K562 (cell line): ENCODE measurements around the gene CCDC97. TPM values are rescaled to one million over a fixed set of nuclear protein-coding genes. Genes with fewer than 3 reads are reported as not detected.

Experiments used
- BRF1 ChIP-seq: IDR thresholded peaks from 3 replicates; pipeline ENCODE4 v1.6.1; 2011; ENCODE audit warnings: borderline replicate concordance, mild to moderate bottlenecking; ENCODE audit not compliant: insufficient read length; ENCODE audit errors: extremely low read depth
- C11orf30 ChIP-seq: fragments of 450-650 bp; IDR thresholded peaks from 2 replicates; pipeline ENCODE4 v1.6.1; 2016; ENCODE audit warnings: low read depth, mild to moderate bottlenecking
- CBFA2T3 ChIP-seq: fragments of 450-650 bp; IDR thresholded peaks from 2 replicates; pipeline ENCODE4 v1.6.1; 2017
- CTCF ChIP-seq, 3 experiments: IDR thresholded peaks in 2 of 3; conservative IDR thresholded peaks in 1 of 3; 2 replicates each; pipeline ENCODE4 v1.5.1; 2011 to 2012; ENCODE audit warnings: low read length in 3 of 3, mild to moderate bottlenecking in 3 of 3, control low read depth in 2 of 3, improper control_type of control experiment in 1 of 3, inconsistent platforms in 1 of 3, low read depth in 1 of 3, mixed read lengths in 1 of 3, moderate library complexity in 1 of 3; ENCODE audit not compliant: insufficient read depth in 2 of 3
- FOXJ2 ChIP-seq: fragments of 200-800 bp; sonication (Bioruptor generic); IDR thresholded peaks from 2 replicates; pipeline ENCODE4 v1.6.1; 2016; ENCODE audit warnings: missing genetic modification characterization, missing compliant biosample characterization
- FOXK2 ChIP-seq, 2 experiments: fragments of 450-650 bp; IDR thresholded peaks in 1 of 2; conservative IDR thresholded peaks in 1 of 2; 2 replicates each; pipeline ENCODE4 v1.6.1; 2016; ENCODE audit warnings: low read depth in 2 of 2, mild to moderate bottlenecking in 1 of 2
- IRF1 ChIP-seq: sonication (generic); formaldehyde crosslinking; IDR thresholded peaks from 2 replicates; pipeline ENCODE4 v1.8.0; 2022; ENCODE audit warnings: missing genetic modification reagents, mild to moderate bottlenecking, borderline replicate concordance
- MBD1 ChIP-seq: fragments of 250-450 bp; sonication (Bioruptor Pico); IDR thresholded peaks from 2 replicates; pipeline ENCODE4 v1.8.0; 2022; ENCODE audit warnings: inconsistent platforms
- RB1 ChIP-seq: fragments of 450-650 bp; IDR thresholded peaks from 2 replicates; pipeline ENCODE4 v1.6.1; 2017; ENCODE audit warnings: low read depth, mild to moderate bottlenecking
- SP2 ChIP-seq: IDR thresholded peaks from 2 replicates; pipeline ENCODE4 v1.6.1; 2011; ENCODE audit warnings: mild to moderate bottlenecking, low read depth, low read length, moderate library complexity; ENCODE audit not compliant: poor library complexity, severe bottlenecking; ENCODE audit errors: extremely low read depth
- SRSF7 ChIP-seq: fragments of 200-400 bp; formaldehyde crosslinking; optimal IDR thresholded peaks from 2 replicates; pipeline ENCODE3; 2017; ENCODE audit warnings: mild to moderate bottlenecking, low read depth, low read length
- ZNF445 ChIP-seq: fragments of 250-450 bp; sonication (Bioruptor Pico); IDR thresholded peaks from 2 replicates; pipeline ENCODE4 v1.4.0; 2020; ENCODE audit warnings: low read depth, mild to moderate bottlenecking, moderate library complexity
- ZNF583 ChIP-seq: fragments of 250-450 bp; sonication (Bioruptor Pico); IDR thresholded peaks from 2 replicates; pipeline ENCODE4 v1.4.0; 2020
- polyA plus RNA-seq, 8 experiments: library from polyadenylated mRNA; depleted of rRNA in 4 of 8; stranded (reverse) in 5 of 8; unstranded in 3 of 8; fragments of >200 nt; fragmentation: Nextera tagmentation in 2 of 8; fragmentation: Illumina TruSeq in 1 of 8; extraction: Ambion mirVana in 2 of 8; extraction: Trizol in 1 of 8; gene quantifications; 2 replicates each; pipeline versions ENCODE4 v1.2.1 to v1.2.3, GENCODE V29; 2011 to 2014; ENCODE audit warnings: inconsistent platforms in 1 of 8, missing spikeins in 1 of 8
- total RNA-seq, 7 experiments: library from RNA; depleted of rRNA in 6 of 7; stranded (reverse); fragments of >200 nt in 6 of 7; fragmentation: Illumina TruSeq in 2 of 7; extraction: Trizol in 2 of 7; gene quantifications; 2 replicates each; pipeline versions ENCODE4 v1.2.1 to v1.2.3, GENCODE V29; 2011 to 2021; ENCODE audit warnings: low replicate concordance in 1 of 7
- TF ChIP-seq, protein P1 (sequence below): sonication (generic); formaldehyde crosslinking; IDR thresholded peaks from 2 replicates; pipeline ENCODE4 v1.8.0; 2023; ENCODE audit warnings: missing genetic modification reagents, mild to moderate bottlenecking, borderline replicate concordance

CCDC97 gene
- total and polyA plus RNA-seq, 9 of the 15 experiments (the other 6 are each of a cell fraction or from before 2014, with no cell fraction given): 0.60 to 16.5 (median 7.0) TPM

DNA sequence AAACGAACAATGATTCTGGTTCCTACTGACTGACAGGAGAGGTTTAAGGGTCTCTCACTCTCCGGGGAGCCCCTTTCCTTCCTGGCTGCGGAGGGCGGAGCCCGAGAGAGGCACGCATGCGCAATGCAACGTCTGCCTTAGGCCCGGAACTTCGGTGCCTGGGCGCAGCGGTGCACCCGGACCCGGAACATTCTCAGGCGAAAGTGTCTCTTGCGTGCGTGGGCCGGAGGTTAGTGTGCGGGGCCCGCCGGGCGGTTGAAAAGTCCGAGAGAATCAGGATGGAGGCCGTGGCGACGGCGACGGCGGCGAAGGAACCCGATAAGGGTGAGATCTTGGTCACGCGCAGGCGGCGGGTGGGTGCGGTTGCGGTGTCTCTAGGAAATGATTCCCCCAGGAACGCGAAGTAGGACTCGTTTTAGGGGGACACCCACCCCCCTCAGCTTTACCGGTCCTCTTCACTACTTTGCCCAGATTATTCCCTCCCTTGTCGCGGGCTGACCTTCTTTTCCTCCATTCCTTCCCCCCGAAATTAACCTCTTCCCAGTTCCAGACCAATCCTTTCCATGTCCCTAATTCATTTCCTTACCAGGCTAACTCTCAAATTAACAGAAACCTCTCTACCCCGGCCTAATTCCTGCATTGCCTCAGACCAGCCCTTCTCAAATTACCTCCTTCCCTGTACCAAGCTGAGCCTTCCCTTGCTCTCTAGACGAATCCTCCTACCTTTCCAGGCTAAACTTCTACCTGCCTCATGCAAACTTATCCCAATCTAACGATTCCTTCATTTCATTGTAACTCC is at the start of gene CCDC97 (continued):
- TF ChIP-seq, protein P1, sequence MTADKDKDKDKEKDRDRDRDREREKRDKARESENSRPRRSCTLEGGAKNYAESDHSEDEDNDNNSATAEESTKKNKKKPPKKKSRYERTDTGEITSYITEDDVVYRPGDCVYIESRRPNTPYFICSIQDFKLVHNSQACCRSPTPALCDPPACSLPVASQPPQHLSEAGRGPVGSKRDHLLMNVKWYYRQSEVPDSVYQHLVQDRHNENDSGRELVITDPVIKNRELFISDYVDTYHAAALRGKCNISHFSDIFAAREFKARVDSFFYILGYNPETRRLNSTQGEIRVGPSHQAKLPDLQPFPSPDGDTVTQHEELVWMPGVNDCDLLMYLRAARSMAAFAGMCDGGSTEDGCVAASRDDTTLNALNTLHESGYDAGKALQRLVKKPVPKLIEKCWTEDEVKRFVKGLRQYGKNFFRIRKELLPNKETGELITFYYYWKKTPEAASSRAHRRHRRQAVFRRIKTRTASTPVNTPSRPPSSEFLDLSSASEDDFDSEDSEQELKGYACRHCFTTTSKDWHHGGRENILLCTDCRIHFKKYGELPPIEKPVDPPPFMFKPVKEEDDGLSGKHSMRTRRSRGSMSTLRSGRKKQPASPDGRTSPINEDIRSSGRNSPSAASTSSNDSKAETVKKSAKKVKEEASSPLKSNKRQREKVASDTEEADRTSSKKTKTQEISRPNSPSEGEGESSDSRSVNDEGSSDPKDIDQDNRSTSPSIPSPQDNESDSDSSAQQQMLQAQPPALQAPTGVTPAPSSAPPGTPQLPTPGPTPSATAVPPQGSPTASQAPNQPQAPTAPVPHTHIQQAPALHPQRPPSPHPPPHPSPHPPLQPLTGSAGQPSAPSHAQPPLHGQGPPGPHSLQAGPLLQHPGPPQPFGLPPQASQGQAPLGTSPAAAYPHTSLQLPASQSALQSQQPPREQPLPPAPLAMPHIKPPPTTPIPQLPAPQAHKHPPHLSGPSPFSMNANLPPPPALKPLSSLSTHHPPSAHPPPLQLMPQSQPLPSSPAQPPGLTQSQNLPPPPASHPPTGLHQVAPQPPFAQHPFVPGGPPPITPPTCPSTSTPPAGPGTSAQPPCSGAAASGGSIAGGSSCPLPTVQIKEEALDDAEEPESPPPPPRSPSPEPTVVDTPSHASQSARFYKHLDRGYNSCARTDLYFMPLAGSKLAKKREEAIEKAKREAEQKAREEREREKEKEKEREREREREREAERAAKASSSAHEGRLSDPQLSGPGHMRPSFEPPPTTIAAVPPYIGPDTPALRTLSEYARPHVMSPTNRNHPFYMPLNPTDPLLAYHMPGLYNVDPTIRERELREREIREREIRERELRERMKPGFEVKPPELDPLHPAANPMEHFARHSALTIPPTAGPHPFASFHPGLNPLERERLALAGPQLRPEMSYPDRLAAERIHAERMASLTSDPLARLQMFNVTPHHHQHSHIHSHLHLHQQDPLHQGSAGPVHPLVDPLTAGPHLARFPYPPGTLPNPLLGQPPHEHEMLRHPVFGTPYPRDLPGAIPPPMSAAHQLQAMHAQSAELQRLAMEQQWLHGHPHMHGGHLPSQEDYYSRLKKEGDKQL (CRISPR knock-in tag): peak; percentile 62; the same call in 1 of the 2 replicates
- no peak for TF ChIP-seq ZNF583
- TF ChIP-seq CBFA2T3: peak; percentile 28; the same call in 1 of the 2 replicates
- TF ChIP-seq FOXK2 (conservative IDR thresholded peaks at IDR 0.05 in 1 of 2, IDR thresholded peaks at IDR 0.05 in 1 of 2; ENCODE audit: low read depth in 2 of 2): peak; percentile 55 to 74; a peak in 3 of 4 replicates
- TF ChIP-seq ZNF445 (CRISPR knock-in tag): no peak
- no peak for TF ChIP-seq BRF1
- no peak for TF ChIP-seq SP2
- peak; percentile 97 for TF ChIP-seq C11orf30
- no peak for TF ChIP-seq CTCF (IDR thresholded peaks at IDR 0.05 in 2 of 3, conservative IDR thresholded peaks at IDR 0.05 in 1 of 3; ENCODE audit: insufficient read depth in 2 of 3, low read depth in 1 of 3, low read length in 3 of 3)
- TF ChIP-seq IRF1 (CRISPR knock-in tag): no peak
- TF ChIP-seq FOXJ2: 0 out of 2 replicates have a peak, but pooled peaks have one; percentile 65
- TF ChIP-seq RB1: peak; percentile 46
- TF ChIP-seq SRSF7: no peak
- no peak for TF ChIP-seq MBD1 (CRISPR knock-in tag)
